ENCODE measurements around the gene FARS2. TPM values are rescaled to one million over a fixed set of nuclear protein-coding genes. Genes with fewer than 3 reads are reported as not detected.

FARS2 gene
- polyA plus RNA-seq, 1 donor from 2014 or later, result 32.8 TPM

DNA sequence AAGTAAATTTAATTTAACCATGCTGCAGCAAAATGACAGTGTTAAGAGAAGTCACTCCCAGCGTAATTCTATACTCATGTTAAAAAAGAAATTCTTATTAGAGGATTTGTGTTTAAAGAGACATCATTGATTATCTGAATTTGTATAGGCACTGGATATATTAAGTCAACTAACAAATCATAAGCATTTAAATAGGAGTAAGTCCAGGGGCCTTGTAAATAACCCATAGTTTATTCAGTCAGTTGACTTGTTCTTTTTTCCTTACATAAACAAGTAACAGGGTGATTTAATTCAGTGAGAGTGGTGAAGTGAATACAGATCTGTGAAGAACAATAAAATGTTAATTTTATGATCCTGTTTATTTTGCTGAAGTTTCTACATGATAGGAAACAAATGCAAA lies 23.0 kb upstream of the FARS2 start:
- H3K4me1 Mint-ChIP-seq, result peaks cover 0 to 5% (median 4%) of the 10 kb centered on the region in 3 donors
- H3K36me3 Mint-ChIP-seq, result peaks cover 9% of the 10 kb centered on the region
- H3K27me3 Mint-ChIP-seq, result no peaks in the 10 kb centered on the region
- H3K27ac Mint-ChIP-seq, result no peak overlapping the region
- no peaks in the 10 kb centered on the region for H3K9me3 Mint-ChIP-seq
- H3K4me3 Mint-ChIP-seq, result no peak overlapping the region

- Mint-ChIP-seq H3K9me3 (no peaks in the 10 kb centered on the region), H3K36me3 (peaks cover 9% of the 10 kb centered on the region), H3K27ac (no peak overlapping the region), H3K27me3 (no peaks in the 10 kb centered on the region), H3K4me1 (peaks cover 0 to 3% (median 3%) of the 10 kb centered on the region in 3 donors), H3K4me3 (no peak overlapping the region)
Measured at GRCh38 chr6:5241252-5241651, 20.1 kb upstream of the FARS2 start.

- no peaks in the 10 kb centered on the region for H3K27me3 Mint-ChIP-seq
- peaks cover 6% of the 10 kb centered on the region for H3K36me3 Mint-ChIP-seq
- H3K9me3 Mint-ChIP-seq, result no peaks in the 10 kb centered on the region
- H3K27ac Mint-ChIP-seq, result peak overlapping the region in 1 of 3 donors; percentile 51
- peaks cover 0 to 3% (median 3%) of the 10 kb centered on the region in 3 donors for H3K4me1 Mint-ChIP-seq
- no peak overlapping the region for H3K4me3 Mint-ChIP-seq
Measured at GRCh38 chr6:5243069-5243468, 18.2 kb upstream of the FARS2 start.

- Mint-ChIP-seq H3K4me1 (peaks cover 0 to 5% (median 3%) of the 10 kb centered on the region in 3 donors), H3K27me3 (no peaks in the 10 kb centered on the region), H3K9me3 (no peaks in the 10 kb centered on the region), H3K4me3 (no peak overlapping the region), H3K36me3 (peaks cover 5% of the 10 kb centered on the region), H3K27ac (no peak overlapping the region)
Measured at GRCh38 chr6:5246141-5247097, 14.9 kb upstream of the FARS2 start.

DNA sequence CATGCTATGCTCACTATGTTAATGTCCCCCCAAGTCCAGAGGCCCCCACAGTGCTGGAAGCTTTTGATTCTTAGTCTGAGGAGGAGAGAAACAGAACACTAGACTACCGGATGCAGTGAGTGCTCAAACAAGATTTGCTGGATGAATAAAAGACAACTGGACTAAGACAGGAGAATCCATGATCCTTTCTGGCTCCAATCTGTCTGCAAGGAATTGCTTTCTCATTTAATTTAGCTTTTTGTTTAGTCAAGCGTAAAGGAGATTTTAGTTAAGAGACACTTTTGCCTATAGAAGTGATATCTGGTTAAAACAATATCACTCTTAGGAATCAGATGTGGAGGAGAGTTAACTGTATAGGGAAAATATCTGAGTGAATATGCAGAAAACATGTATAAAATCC lies 14.1 kb upstream of the FARS2 start:
- Mint-ChIP-seq H3K4me1 (peaks cover 0 to 5% (median 3%) of the 10 kb centered on the region in 3 donors), H3K27me3 (no peaks in the 10 kb centered on the region), H3K36me3 (peaks cover 5% of the 10 kb centered on the region), H3K9me3 (peaks cover 0 to 1% (median 0%) of the 10 kb centered on the region in 3 donors), H3K4me3 (no peak overlapping the region), H3K27ac (no peak overlapping the region)

DNA sequence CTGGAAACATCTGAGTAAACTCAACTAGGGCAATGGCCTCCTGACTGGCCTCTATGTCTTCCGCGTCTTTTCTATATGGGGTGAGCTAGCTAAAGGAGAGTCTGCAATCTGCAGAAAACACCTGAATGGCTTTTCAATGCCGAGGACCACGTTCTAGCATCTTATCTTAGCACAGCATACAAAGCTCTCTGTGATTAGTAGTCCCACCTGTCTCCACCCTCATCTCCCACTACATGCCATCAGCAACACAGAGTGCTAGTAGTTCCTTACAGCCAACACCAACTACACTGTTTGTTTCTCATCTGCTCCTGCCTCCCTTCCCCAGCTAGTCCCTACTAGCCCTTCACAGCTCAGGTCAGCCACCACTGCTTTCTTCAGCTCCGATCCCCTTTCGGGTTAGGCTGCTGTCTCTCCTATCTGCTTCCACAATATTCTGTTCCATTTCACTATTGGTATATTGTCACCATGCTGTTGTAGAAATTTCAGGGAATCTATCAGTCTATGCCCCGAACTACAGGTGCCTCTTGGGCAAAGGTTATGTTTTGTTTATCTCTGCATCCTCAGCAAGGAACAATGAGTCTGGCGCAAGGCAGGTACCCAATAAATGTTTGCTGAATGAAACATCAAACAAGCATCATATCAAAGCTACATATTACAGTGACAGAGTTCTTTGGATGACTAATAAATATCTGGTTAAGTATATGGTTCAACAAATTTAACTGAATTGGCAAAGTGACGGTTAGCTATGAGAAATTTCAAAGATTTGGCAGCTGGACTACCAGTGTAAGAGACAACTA lies 12.8 kb upstream of the FARS2 start:
- Mint-ChIP-seq H3K27me3 (no peaks in the 10 kb centered on the region), H3K4me1 (peaks cover 0 to 5% (median 4%) of the 10 kb centered on the region in 3 donors), H3K36me3 (peaks cover 9% of the 10 kb centered on the region), H3K27ac (no peak overlapping the region), H3K4me3 (no peak overlapping the region), H3K9me3 (peaks cover 0 to 1% (median 0%) of the 10 kb centered on the region in 3 donors)

GRCh38 chr6:5249451-5250122 lies 11.7 kb upstream of the FARS2 start:
- H3K27me3 Mint-ChIP-seq, result no peaks in the 10 kb centered on the region
- no peak overlapping the region for H3K4me3 Mint-ChIP-seq
- H3K9me3 Mint-ChIP-seq, result peaks cover 0 to 1% (median 0%) of the 10 kb centered on the region in 3 donors
- H3K4me1 Mint-ChIP-seq, result peaks cover 0 to 5% (median 4%) of the 10 kb centered on the region in 3 donors
- H3K27ac Mint-ChIP-seq, result no peak overlapping the region
- peaks cover 9% of the 10 kb centered on the region for H3K36me3 Mint-ChIP-seq

GRCh38 chr6:5250451-5250850 lies 10.9 kb upstream of the FARS2 start:
- Mint-ChIP-seq H3K36me3 (peaks cover 9% of the 10 kb centered on the region), H3K9me3 (peaks cover 0 to 1% (median 0%) of the 10 kb centered on the region in 3 donors), H3K27ac (no peak overlapping the region), H3K27me3 (no peaks in the 10 kb centered on the region), H3K4me1 (peaks cover 4 to 5% (median 4%) of the 10 kb centered on the region in 3 donors), H3K4me3 (no peak overlapping the region)

GRCh38 chr6:5250911-5251310 lies 10.4 kb upstream of the FARS2 start:
- Mint-ChIP-seq H3K36me3 (peaks cover 7% of the 10 kb centered on the region), H3K4me1 (peaks cover 4 to 5% (median 4%) of the 10 kb centered on the region in 3 donors), H3K27me3 (no peaks in the 10 kb centered on the region), H3K4me3 (no peak overlapping the region), H3K9me3 (peaks cover 0 to 1% (median 0%) of the 10 kb centered on the region in 3 donors), H3K27ac (no peak overlapping the region)

- H3K27me3 Mint-ChIP-seq, result no peaks in the 10 kb centered on the region
- H3K27ac Mint-ChIP-seq, result no peak overlapping the region
- H3K4me3 Mint-ChIP-seq, result no peak overlapping the region
- no peaks in the 10 kb centered on the region for H3K9me3 Mint-ChIP-seq
- peaks cover 4% of the 10 kb centered on the region for H3K36me3 Mint-ChIP-seq
- peaks cover 13 to 15% (median 14%) of the 10 kb centered on the region in 3 donors for H3K4me1 Mint-ChIP-seq
Measured at GRCh38 chr6:5256952-5257351, 4.4 kb upstream of the FARS2 start.

DNA sequence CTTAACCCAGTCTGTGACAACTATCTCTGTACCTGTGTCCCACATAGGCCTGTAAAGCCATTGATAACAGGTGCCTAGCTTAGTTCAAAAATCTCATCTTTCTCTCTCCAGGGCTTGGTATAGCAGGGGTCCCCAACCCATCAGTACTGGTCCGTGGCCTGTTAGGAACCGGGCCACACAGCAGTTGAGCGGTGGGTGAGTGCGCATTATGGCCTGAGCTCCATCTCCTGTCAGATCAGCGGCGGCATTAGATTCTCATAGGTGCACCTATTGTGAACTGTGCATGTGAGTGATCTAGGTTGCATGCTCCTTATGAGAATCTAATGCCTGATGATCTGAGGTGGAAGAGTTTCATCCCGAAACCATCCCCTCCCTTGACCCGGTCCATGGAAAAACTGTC lies 3.9 kb upstream of the FARS2 start:
- Mint-ChIP-seq H3K27me3 (no peaks in the 10 kb centered on the region), H3K9me3 (no peaks in the 10 kb centered on the region), H3K27ac (peak overlapping the region in 1 of 3 donors; percentile 96), H3K4me1 (peaks cover 13 to 16% (median 13%) of the 10 kb centered on the region in 3 donors), H3K4me3 (peak overlapping the region in 1 of 4 donors; percentile 94), H3K36me3 (peaks cover 3% of the 10 kb centered on the region)

GRCh38 chr6:5259428-5259827 lies 1.9 kb upstream of the FARS2 start:
- H3K36me3 Mint-ChIP-seq, result no peaks in the 10 kb centered on the region
- H3K27ac Mint-ChIP-seq, result peak overlapping the region in 2 of 3 donors; percentile 20 to 96
- H3K4me1 Mint-ChIP-seq, result peaks cover 12 to 16% (median 15%) of the 10 kb centered on the region in 3 donors
- no peaks in the 10 kb centered on the region for H3K9me3 Mint-ChIP-seq
- peak overlapping the region; percentile 94 to 100 (median 98) for H3K4me3 Mint-ChIP-seq
- no peaks in the 10 kb centered on the region for H3K27me3 Mint-ChIP-seq

DNA sequence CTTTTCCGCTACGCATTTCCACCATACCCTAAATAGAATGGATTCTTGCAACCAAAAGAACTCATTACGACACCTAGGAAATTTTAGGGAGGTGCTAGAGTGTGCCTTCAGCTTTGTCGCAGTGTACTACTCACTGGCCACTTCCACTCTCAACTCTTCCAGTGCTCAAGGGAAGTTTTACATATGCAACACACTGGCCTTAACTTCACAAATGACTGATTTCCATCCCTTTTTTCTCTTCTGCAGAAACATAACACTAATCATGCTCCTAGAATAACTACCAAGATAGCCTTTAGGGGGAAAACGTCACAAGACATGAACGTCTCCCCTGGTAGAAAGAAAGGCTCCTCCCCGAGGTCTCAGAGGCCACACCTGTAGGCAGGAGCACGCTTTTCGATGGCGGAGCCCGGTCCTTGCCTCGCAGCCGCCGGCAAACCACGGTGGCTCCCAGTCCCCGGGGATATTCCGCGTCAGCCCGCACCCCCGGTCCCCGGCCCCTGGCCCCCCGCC lies 1.1 kb upstream of the FARS2 start:
- Mint-ChIP-seq H3K4me1 (peaks cover 13 to 17% (median 15%) of the 10 kb centered on the region in 3 donors), H3K27me3 (no peaks in the 10 kb centered on the region), H3K9me3 (no peaks in the 10 kb centered on the region), H3K36me3 (no peaks in the 10 kb centered on the region), H3K4me3 (peak overlapping the region; percentile 94 to 100 (median 98)), H3K27ac (peak overlapping the region; percentile 96 to 100 (median 100))

DNA sequence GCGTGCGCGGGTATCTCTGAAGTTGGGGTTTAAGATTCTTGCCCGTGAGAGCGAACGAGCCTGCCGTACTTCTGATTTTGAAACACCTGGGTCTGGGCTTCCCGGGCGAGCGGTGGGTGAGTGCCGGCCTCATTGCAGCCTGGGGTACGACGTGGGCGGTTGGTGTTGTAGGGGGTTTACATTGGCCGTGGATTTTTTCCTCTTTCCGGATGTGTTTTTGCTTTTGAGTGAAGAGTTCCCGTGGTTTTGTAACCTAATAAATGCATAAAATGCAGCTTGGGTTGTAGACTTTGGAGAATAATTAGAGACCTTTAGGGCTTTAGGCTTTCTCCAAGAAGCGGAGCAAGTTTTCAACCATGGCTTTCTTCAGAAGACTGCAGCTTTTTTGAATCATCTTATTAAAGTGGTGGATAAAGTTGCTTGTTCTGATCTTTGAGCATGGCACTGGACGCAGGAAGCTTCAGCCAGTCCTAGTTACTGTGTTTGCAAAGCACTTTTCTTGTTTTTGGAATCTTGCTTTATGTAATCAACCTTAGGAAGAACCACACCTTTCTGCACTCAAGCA lies 314 bp downstream of the FARS2 start:
- Mint-ChIP-seq H3K4me3 (peak overlapping the region; percentile 94 to 100 (median 98)), H3K36me3 (peaks cover 2% of the 10 kb centered on the region), H3K27me3 (no peaks in the 10 kb centered on the region), H3K9me3 (no peaks in the 10 kb centered on the region), H3K4me1 (peaks cover 15 to 21% (median 19%) of the 10 kb centered on the region in 3 donors), H3K27ac (peak overlapping the region; percentile 96 to 100 (median 100))
